ENCODE results near the gene KRTAP5-10.

GRCh38 chr11:71558996-71559395, 6.4 kb upstream of the KRTAP5-10 start:
- no peak for TF ChIP-seq NR1H2 (CRISPR knock-in tag; IDR thresholded peaks at IDR 0.05)
- no peak for TF ChIP-seq ZBTB43 (CRISPR knock-in tag; IDR thresholded peaks at IDR 0.05)
- no peak for TF ChIP-seq ATF3 (CRISPR knock-in tag; conservative IDR thresholded peaks at IDR 0.05)
- TF ChIP-seq CTCF (IDR thresholded peaks at IDR 0.05), result no peak
- TF ChIP-seq MYBL2 (CRISPR knock-in tag; IDR thresholded peaks at IDR 0.05), result no peak
- TF ChIP-seq SMAD3 (CRISPR knock-in tag; IDR thresholded peaks at IDR 0.05; ENCODE audit: borderline replicate concordance), result no peak
- TF ChIP-seq NFYB (CRISPR knock-in tag; conservative IDR thresholded peaks at IDR 0.05; ENCODE audit: low read depth), result no peak
- TF ChIP-seq ZNF512 (CRISPR knock-in tag; IDR thresholded peaks at IDR 0.05; ENCODE audit: borderline replicate concordance), result no peak
- TF ChIP-seq E2F4 (CRISPR knock-in tag; IDR thresholded peaks at IDR 0.05; ENCODE audit: borderline replicate concordance, low read depth), result no peak
- no peak for TF ChIP-seq EMX1 (CRISPR knock-in tag; IDR thresholded peaks at IDR 0.05)
- no peak for TF ChIP-seq ZNF138 (CRISPR knock-in tag; conservative IDR thresholded peaks at IDR 0.05)
- TF ChIP-seq HMGA2 (CRISPR knock-in tag; IDR thresholded peaks at IDR 0.05), result no peak

Measured in WTC11 (cell line).